Stimulated activated naive CD8-positive, alpha-beta T cell treated with anti-CD3 and anti-CD28 coated beads, Interleukin-15, amount 100 ng/mL, for 72 hours (primary cell): ENCODE results near the gene RGL1.

Experiments
- ATAC-seq: fragments of 150-1000 bp; cut with Tn5 transposase; 2 replicates; pipeline ENCODE4 v1.10.0; 2021; ENCODE audit warnings: mild to moderate bottlenecking, moderate library complexity
- DNase-seq, 2 donors: peaks; one replicate each; pipeline ENCODE4 v3.0.0; 2021 to 2022
- H3K27ac Mint-ChIP-seq, 2 donors: one replicate each; pipeline ENCODE4 v1.8.0; 2022; ENCODE audit warnings: mild to moderate bottlenecking in 2 of 2, mixed read lengths in 2 of 2, moderate library complexity in 2 of 2
- H3K27me3 Mint-ChIP-seq: one replicate; pipeline ENCODE4 v1.8.0; 2022; ENCODE audit warnings: mixed read lengths
- H3K4me1 Mint-ChIP-seq: one replicate; pipeline ENCODE4 v1.8.0; 2022; ENCODE audit warnings: mild to moderate bottlenecking, mixed read lengths
- H3K4me3 Mint-ChIP-seq, 2 donors: one replicate each; pipeline ENCODE4 v1.8.0; 2022; ENCODE audit warnings: mild to moderate bottlenecking in 2 of 2, mixed read lengths in 2 of 2, moderate library complexity in 1 of 2
- H3K9me3 Mint-ChIP-seq, 2 donors: one replicate each; pipeline ENCODE4 v1.8.0; 2022; ENCODE audit warnings: mixed read lengths in 2 of 2

Gene RGL1

DNA sequence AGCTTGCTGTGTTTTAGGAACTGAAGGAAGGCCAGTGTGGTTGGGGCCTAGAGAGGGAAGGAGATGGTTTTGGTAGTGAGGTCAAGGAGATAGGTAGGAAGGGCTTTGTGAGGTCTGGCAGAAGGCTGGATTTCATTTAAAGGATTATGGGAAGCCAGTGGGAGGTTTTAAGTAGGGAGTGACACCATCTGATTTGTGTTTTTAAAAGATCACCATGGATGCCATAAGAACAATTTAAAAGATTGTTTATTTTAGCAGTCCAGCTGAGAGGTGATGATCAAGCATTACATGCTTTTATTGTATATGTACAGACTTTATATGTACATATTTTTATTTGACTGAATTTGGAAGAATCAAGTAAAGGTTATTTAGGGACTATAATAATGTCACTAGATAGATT lies 26.4 kb downstream of the RGL1 start:
- no peaks in the 10 kb centered on the region for H3K27me3 Mint-ChIP-seq

GRCh38 chr1:183832459-183832858 lies 27.5 kb downstream of the RGL1 start:
- H3K4me3 Mint-ChIP-seq, result no peak overlapping the region
- no peaks in the 10 kb centered on the region for H3K4me1 Mint-ChIP-seq

More for the DNA sequence above, 26.4 kb downstream of the RGL1 start:
- Mint-ChIP-seq H3K27ac (no peak overlapping the region), H3K4me1 (no peaks in the 10 kb centered on the region), H3K9me3 (no peaks in the 10 kb centered on the region), H3K4me3 (no peak overlapping the region)
- ATAC-seq (no peak), DNase-seq (no peak)

GRCh38 chr1:183834568-183834967 lies 29.6 kb downstream of the RGL1 start:
- Mint-ChIP-seq H3K4me1 (no peaks in the 10 kb centered on the region), H3K9me3 (no peaks in the 10 kb centered on the region), H3K27ac (no peak overlapping the region), H3K27me3 (no peaks in the 10 kb centered on the region), H3K4me3 (no peak overlapping the region)
- no peak for ATAC-seq
- DNase-seq, result no peak

More at GRCh38 chr1:183832459-183832858, 27.5 kb downstream of the RGL1 start:
- H3K27me3 Mint-ChIP-seq, result no peaks in the 10 kb centered on the region
- DNase-seq (no peak), ATAC-seq (no peak)
- H3K27ac Mint-ChIP-seq, result no peak overlapping the region
- no peaks in the 10 kb centered on the region for H3K9me3 Mint-ChIP-seq

DNA sequence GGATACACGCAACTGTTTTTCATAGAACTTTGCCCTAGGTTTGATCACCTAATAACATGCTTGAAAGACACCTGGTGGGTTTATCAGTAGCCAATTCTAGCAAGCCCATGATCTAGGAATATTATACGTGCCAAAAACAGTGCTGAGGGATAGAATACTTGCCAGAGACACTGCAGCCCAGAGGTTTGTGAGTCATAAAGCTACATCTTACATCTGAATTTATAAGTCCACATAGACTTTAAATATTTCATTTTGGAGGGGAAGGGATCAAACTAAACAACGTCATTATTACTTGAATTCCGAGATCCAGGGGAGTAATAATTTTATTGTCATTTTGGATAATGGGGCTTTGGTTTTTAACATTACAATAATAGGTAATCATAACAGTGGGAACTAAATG lies 31.7 kb downstream of the RGL1 start:
- Mint-ChIP-seq H3K27me3 (no peaks in the 10 kb centered on the region), H3K4me1 (peaks cover 4% of the 10 kb centered on the region), H3K27ac (no peak overlapping the region), H3K9me3 (no peaks in the 10 kb centered on the region), H3K4me3 (no peak overlapping the region)
- ATAC-seq (no peak), DNase-seq (no peak)

DNA sequence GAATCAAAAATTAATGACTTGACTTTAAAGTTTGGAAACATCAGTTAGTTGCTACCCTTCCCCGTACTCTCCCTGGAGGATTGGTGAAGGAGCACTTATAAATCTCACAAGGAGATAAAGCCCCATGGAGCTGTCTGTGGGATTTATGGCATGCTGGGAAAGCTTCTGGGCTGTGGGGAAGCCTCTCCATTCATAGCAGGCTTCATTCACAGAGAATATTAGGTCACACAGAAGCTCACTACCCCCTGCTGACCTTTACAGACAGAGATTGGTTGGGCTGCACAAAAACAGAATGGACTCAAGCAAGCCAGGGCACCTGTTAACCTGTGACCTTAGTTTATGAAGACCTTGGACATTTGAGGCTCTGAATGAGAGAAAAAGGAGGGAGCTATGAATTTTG lies 32.1 kb downstream of the RGL1 start:
- Mint-ChIP-seq H3K4me3 (no peak overlapping the region), H3K4me1 (peaks cover 8% of the 10 kb centered on the region), H3K9me3 (no peaks in the 10 kb centered on the region), H3K27me3 (no peaks in the 10 kb centered on the region), H3K27ac (no peak overlapping the region)
- DNase-seq, result no peak
- no peak for ATAC-seq

DNA sequence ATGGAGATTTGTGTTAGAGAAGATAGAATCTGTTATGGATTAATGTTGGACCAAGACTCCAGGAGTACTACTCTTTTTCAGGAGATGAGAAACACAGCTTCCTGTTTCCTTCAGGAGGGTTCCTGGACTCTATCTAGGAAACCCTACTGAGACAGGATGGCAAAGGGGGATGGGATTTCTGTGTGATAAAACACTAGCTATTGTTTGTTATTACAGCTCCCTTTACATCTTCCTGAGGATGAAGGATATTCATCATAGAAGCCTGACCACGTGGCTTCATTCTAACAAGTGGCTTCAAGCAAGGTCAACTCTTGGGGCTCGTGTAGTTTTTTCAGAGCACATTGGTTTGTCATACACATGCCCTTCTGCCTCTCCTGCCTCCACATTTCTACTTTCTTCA lies 33.3 kb downstream of the RGL1 start:
- DNase-seq (no peak), ATAC-seq (no peak)
- no peak overlapping the region for H3K4me3 Mint-ChIP-seq
- peaks cover 17% of the 10 kb centered on the region for H3K4me1 Mint-ChIP-seq
- no peaks in the 10 kb centered on the region for H3K9me3 Mint-ChIP-seq
- H3K27ac Mint-ChIP-seq, result no peak overlapping the region
- no peaks in the 10 kb centered on the region for H3K27me3 Mint-ChIP-seq

- DNase-seq (no peak), ATAC-seq (no peak)
- H3K27me3 Mint-ChIP-seq, result no peaks in the 10 kb centered on the region
- peaks cover 22% of the 10 kb centered on the region for H3K4me1 Mint-ChIP-seq
- H3K27ac Mint-ChIP-seq, result no peak overlapping the region
- no peaks in the 10 kb centered on the region for H3K9me3 Mint-ChIP-seq
- no peak overlapping the region for H3K4me3 Mint-ChIP-seq
Measured at GRCh38 chr1:183840140-183840539, 35.2 kb downstream of the RGL1 start.

DNA sequence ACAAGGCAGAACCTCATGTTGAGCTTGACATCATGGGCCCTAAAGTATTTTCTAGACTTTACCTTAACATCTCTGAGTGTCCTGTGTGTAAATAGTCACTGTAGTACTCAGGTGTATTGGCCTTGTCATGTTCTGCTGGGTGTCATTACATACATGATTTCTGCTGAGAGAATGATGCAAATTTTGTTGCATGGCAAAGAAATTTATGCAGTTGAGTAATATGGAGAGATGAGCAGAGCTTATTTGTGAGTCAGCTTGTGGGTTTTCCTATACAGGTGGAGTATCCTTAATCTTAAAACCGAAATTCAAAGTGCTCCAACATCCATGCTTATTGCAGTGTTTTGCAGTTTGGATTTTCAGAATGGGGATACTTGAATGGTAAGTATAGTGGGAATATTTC lies 36.6 kb downstream of the RGL1 start:
- no peak for DNase-seq
- Mint-ChIP-seq H3K27ac (peak overlapping the region in 1 of 2 donors; percentile 95), H3K4me3 (peak overlapping the region; percentile 33 to 51), H3K4me1 (peaks cover 22% of the 10 kb centered on the region), H3K9me3 (no peaks in the 10 kb centered on the region), H3K27me3 (no peaks in the 10 kb centered on the region)
- ATAC-seq, result peak; percentile 81

DNA sequence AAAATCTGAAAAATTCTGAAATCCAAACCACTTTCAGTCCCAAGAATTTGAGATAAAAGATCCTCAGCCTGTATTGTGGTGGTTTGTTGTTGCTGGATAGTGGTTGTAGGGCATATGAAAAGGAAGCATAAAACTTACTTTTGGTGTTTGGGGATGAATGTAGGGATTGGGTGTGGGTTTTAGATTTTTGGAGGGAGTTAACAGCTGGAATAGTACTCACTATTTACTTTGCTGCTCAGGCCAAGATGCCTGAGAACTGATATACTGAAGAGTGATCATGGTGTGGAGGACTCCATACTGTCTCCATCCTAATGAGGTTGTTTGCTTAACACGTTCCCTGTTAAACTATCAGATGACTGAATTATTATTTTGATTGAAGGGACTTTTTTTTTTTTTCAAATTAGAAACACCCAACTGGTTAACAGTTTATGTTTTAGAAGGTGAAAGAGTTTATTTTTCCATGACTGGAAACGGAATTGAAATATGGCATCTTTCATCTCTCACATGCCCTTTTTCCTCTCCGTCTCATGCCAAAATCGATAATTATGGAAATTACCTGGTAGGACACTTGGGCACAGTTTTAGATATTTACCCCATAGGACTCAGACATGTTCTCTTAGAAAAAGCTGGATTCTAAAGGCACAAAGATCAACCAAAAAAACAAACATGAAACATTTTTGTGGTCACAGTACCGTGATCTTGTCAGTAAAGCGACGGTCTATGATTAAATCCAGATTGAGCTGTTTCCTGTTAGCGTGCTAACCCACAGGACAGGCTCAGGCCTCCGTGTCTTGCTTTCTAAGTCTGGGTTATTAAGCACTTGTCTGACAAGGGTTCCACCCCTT lies 37.3 kb downstream of the RGL1 start:
- H3K27ac Mint-ChIP-seq, result peak overlapping the region; percentile 65 to 95
- H3K9me3 Mint-ChIP-seq, result no peaks in the 10 kb centered on the region
- H3K4me3 Mint-ChIP-seq, result peak overlapping the region; percentile 60 to 79
- peak; percentile 21 to 42 for DNase-seq
- peak; percentile 94 for ATAC-seq
- H3K4me1 Mint-ChIP-seq, result peaks cover 22% of the 10 kb centered on the region
- H3K27me3 Mint-ChIP-seq, result no peaks in the 10 kb centered on the region

GRCh38 chr1:183842795-183843144 lies 37.9 kb downstream of the RGL1 start:
- ATAC-seq (peak; percentile 47), DNase-seq (no peak)
- peak overlapping the region; percentile 29 to 65 for H3K27ac Mint-ChIP-seq

GRCh38 chr1:183844806-183845205 lies 39.9 kb downstream of the RGL1 start:
- no peaks in the 10 kb centered on the region for H3K27me3 Mint-ChIP-seq
- H3K4me3 Mint-ChIP-seq, result no peak overlapping the region
- no peak overlapping the region for H3K27ac Mint-ChIP-seq
- H3K9me3 Mint-ChIP-seq, result no peaks in the 10 kb centered on the region
- ATAC-seq (no peak), DNase-seq (no peak)
- peaks cover 22% of the 10 kb centered on the region for H3K4me1 Mint-ChIP-seq

More at GRCh38 chr1:183842795-183843144, 37.9 kb downstream of the RGL1 start:
- Mint-ChIP-seq H3K9me3 (no peaks in the 10 kb centered on the region), H3K27me3 (no peaks in the 10 kb centered on the region), H3K4me1 (peaks cover 22% of the 10 kb centered on the region), H3K4me3 (peak overlapping the region; percentile 60 to 79)

GRCh38 chr1:183845681-183846080 lies 40.8 kb downstream of the RGL1 start:
- Mint-ChIP-seq H3K4me1 (peaks cover 22% of the 10 kb centered on the region), H3K4me3 (no peak overlapping the region), H3K27ac (no peak overlapping the region), H3K27me3 (no peaks in the 10 kb centered on the region), H3K9me3 (no peaks in the 10 kb centered on the region)
- ATAC-seq (no peak), DNase-seq (no peak)

DNA sequence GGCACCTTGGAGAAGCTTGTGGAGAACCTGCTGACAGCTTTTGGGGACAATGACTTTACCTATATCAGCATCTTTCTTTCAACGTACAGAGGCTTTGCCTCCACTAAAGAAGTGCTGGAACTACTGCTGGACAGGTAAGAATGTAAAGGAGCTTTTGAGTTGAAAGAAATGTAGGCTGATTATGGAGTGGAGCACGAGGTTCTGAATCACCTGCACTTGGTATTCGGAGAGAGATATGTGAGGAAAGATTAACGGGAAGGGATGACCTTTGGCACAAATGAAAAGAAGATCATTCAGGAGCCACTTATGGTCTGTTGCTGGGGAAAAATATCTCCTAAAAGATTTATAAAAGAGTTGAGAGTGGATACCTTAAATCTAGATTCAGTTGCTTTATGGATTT lies 42.7 kb downstream of the RGL1 start:
- no peak overlapping the region for H3K27ac Mint-ChIP-seq
- ATAC-seq (no peak), DNase-seq (no peak)
- no peaks in the 10 kb centered on the region for H3K27me3 Mint-ChIP-seq
- H3K9me3 Mint-ChIP-seq, result no peaks in the 10 kb centered on the region
- H3K4me3 Mint-ChIP-seq, result no peak overlapping the region
- H3K4me1 Mint-ChIP-seq, result peaks cover 8% of the 10 kb centered on the region

DNA sequence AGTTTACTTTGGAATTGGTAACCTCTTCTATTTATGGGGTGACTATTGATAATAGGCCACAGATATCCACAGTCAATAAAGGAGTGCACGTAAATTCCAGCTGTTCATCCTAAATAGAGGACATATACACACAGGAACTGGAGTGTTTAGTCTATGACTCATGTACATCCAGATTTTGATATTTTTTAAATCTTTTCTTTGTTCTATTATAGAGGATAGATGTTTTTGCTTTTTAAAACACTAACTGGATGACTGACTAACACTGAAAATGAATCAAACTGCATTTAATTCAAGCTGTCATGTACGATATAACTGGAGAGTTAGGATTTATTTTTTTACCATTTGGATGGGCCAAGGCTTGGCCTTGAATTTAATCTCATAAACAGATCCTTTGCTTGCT lies 45.9 kb downstream of the RGL1 start:
- Mint-ChIP-seq H3K9me3 (no peaks in the 10 kb centered on the region), H3K4me3 (no peak overlapping the region), H3K27me3 (no peaks in the 10 kb centered on the region), H3K27ac (no peak overlapping the region), H3K4me1 (no peaks in the 10 kb centered on the region)
- DNase-seq (no peak), ATAC-seq (no peak)

DNA sequence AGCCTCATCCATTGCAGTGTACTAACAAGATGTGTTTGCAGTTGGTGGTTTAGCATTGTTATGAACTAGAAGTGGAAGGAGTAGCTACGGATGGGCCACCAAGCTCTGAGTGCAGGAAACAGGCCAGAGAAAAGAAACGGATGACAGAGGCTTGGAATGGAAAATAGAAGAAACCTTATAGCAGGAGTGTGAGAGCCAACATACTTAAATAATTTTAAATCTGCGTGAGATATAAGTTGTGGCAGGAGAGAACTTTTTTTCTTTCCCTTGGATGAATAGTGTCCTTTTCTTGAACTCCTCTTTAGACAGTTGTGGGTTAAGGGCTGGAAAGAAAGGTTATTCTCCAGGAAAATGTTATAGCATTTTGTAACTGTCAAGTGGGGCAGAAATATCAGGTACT lies 54.2 kb downstream of the RGL1 start:
- DNase-seq, result no peak
- no peaks in the 10 kb centered on the region for H3K9me3 Mint-ChIP-seq

DNA sequence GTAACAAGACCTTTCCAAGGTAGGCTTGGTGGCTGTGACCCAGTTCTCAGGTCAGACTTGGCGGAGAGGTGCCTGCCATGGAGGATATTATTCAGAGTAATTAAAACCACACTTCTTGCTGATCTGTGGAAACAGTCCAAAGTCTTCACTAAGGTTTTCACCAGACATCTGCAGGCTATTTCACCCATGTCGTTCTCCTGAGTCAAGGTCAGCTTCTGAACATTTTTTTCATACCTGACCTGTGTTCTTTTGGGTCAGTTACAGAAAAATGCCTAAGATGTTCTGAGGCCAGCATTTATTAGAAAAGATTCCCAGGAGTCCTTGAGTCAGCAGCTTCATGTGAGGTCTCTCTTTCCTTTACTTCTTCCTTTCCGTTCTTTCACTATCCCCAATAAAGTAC lies 54.9 kb downstream of the RGL1 start:
- Mint-ChIP-seq H3K4me1 (no peaks in the 10 kb centered on the region), H3K27ac (no peak overlapping the region), H3K4me3 (no peak overlapping the region), H3K9me3 (no peaks in the 10 kb centered on the region), H3K27me3 (no peaks in the 10 kb centered on the region)
- ATAC-seq (no peak), DNase-seq (no peak)

More for the DNA sequence above, 54.2 kb downstream of the RGL1 start:
- Mint-ChIP-seq H3K4me3 (no peak overlapping the region), H3K27ac (no peak overlapping the region), H3K27me3 (no peaks in the 10 kb centered on the region), H3K4me1 (no peaks in the 10 kb centered on the region)
- no peak for ATAC-seq

GRCh38 chr1:183862967-183863366 lies 58.0 kb downstream of the RGL1 start:
- no peaks in the 10 kb centered on the region for H3K27me3 Mint-ChIP-seq
- H3K4me3 Mint-ChIP-seq, result no peak overlapping the region
- H3K27ac Mint-ChIP-seq, result no peak overlapping the region
- H3K4me1 Mint-ChIP-seq, result no peaks in the 10 kb centered on the region
- no peak for DNase-seq
- no peak for ATAC-seq
- no peaks in the 10 kb centered on the region for H3K9me3 Mint-ChIP-seq
